Liver (tissue), 9 donors: ENCODE results near the gene PCDHGB1. TPM values are rescaled to one million over a fixed set of nuclear protein-coding genes. Genes with fewer than 3 reads are reported as not detected.

Source experiments
- DNase-seq: peaks from one replicate; pipeline ENCODE4 v3.0.0-alpha.2; 2017; ENCODE audit warnings: low spot score
- H3K27ac ChIP-seq, 2 donors: one replicate each; pipeline ENCODE4 v1.7.0; 2013; ENCODE audit warnings: inconsistent platforms in 2 of 2, low read length in 2 of 2, control low read depth in 1 of 2, low read depth in 1 of 2, mild to moderate bottlenecking in 1 of 2
- H3K27me3 ChIP-seq, 4 donors: one replicate each; pipeline versions ENCODE4 v1.6.1 to v1.7.0; 2013; ENCODE audit warnings: low read length in 3 of 4, inconsistent platforms in 1 of 4, mild to moderate bottlenecking in 1 of 4, moderate library complexity in 1 of 4; ENCODE audit not compliant: control insufficient read depth in 4 of 4, insufficient read depth in 4 of 4
- H3K36me3 ChIP-seq, 4 donors: one replicate each; pipeline versions ENCODE4 v1.6.1 to v1.7.0; 2013; ENCODE audit warnings: low read length in 3 of 4, mild to moderate bottlenecking in 3 of 4, low read depth in 1 of 4, moderate library complexity in 1 of 4; ENCODE audit not compliant: control insufficient read depth in 4 of 4, insufficient read depth in 3 of 4
- H3K4me1 ChIP-seq, 4 donors: one replicate each; pipeline versions ENCODE4 v1.6.1 to v1.7.0; 2013; ENCODE audit warnings: low read length in 3 of 4, mild to moderate bottlenecking in 3 of 4, moderate library complexity in 1 of 4; ENCODE audit not compliant: control insufficient read depth in 4 of 4, insufficient read depth in 4 of 4
- H3K4me3 ChIP-seq, 3 donors: one replicate each; pipeline versions ENCODE4 v1.6.1 to v1.7.0; 2013; ENCODE audit warnings: low read length in 3 of 3, control low read depth in 1 of 3, low read depth in 1 of 3, mild to moderate bottlenecking in 1 of 3
- H3K9ac ChIP-seq, 2 donors: one replicate each; pipeline ENCODE4 v1.7.0; 2013; ENCODE audit warnings: low read length in 2 of 2, mild to moderate bottlenecking in 2 of 2, moderate library complexity in 2 of 2, control low read depth in 1 of 2, low read depth in 1 of 2
- H3K9me3 ChIP-seq, 4 donors: one replicate each; pipeline versions ENCODE4 v1.6.1 to v1.7.0; 2013; ENCODE audit warnings: low read length in 3 of 4; ENCODE audit not compliant: control insufficient read depth in 4 of 4
- EGR1 ChIP-seq, 2 donors: IDR thresholded peaks; 2 replicates each; pipeline ENCODE4 v1.6.1; 2016 to 2018; ENCODE audit warnings: antibody characterized with exemption in 2 of 2, low read depth in 2 of 2
- FOXA1 ChIP-seq: IDR thresholded peaks from 2 replicates; pipeline ENCODE4 v1.6.1; 2016; ENCODE audit warnings: antibody characterized with exemption
- FOXA2 ChIP-seq: IDR thresholded peaks from 2 replicates; pipeline ENCODE4 v1.6.1; 2016; ENCODE audit warnings: antibody characterized with exemption
- GABPA ChIP-seq, 2 donors: IDR thresholded peaks in 1 of 2; conservative IDR thresholded peaks in 1 of 2; 2 replicates each; pipeline ENCODE4 v1.6.1; 2016; ENCODE audit warnings: antibody characterized with exemption in 2 of 2, mild to moderate bottlenecking in 1 of 2, moderate library complexity in 1 of 2
- HNF4A ChIP-seq, 2 donors: conservative IDR thresholded peaks; 2 replicates each; pipeline ENCODE4 v1.6.1; 2016; ENCODE audit warnings: antibody characterized with exemption in 2 of 2, mild to moderate bottlenecking in 2 of 2
- HNF4G ChIP-seq: IDR thresholded peaks from 2 replicates; pipeline ENCODE4 v1.6.1; 2016; ENCODE audit warnings: antibody characterized with exemption
- NR2F2 ChIP-seq: IDR thresholded peaks from 2 replicates; pipeline ENCODE4 v1.6.1; 2016; ENCODE audit warnings: antibody characterized with exemption
- RAD21 ChIP-seq, 2 donors: IDR thresholded peaks; 2 replicates each; pipeline ENCODE4 v1.6.1; 2016; ENCODE audit warnings: antibody characterized with exemption in 2 of 2, mild to moderate bottlenecking in 2 of 2
- RXRA ChIP-seq, 2 donors: IDR thresholded peaks; 2 replicates each; pipeline ENCODE4 v1.6.1; 2017 to 2018; ENCODE audit warnings: antibody characterized with exemption in 2 of 2, mild to moderate bottlenecking in 1 of 2
- SP1 ChIP-seq: IDR thresholded peaks from 2 replicates; pipeline ENCODE4 v1.6.1; 2018; ENCODE audit warnings: antibody characterized with exemption, mild to moderate bottlenecking
- YY1 ChIP-seq: IDR thresholded peaks from 2 replicates; pipeline ENCODE4 v1.6.1; 2016; ENCODE audit warnings: antibody characterized with exemption, mild to moderate bottlenecking
- WGBS: extraction: QIAGEN DNeasy Blood & Tissue Kit; methylation state at CpG from one replicate; pipeline ENCODE4 v1.1.7; 2013; 5-methylcytosine and 5-hydroxymethylcytosine counted together
- polyA plus RNA-seq, 2 donors: library from polyadenylated mRNA; stranded (reverse) in 1 of 2; unstranded in 1 of 2; fragments of 200-250 nt in 1 of 2; fragments of >200 nt in 1 of 2; fragmentation: Nextera tagmentation in 1 of 2; extraction: Ambion mirVana in 1 of 2; gene quantifications; one replicate each; pipeline versions ENCODE4 v1.2.1 to v1.2.3, GENCODE V29; 2013 to 2015
- total RNA-seq, 2 donors: library from RNA; depleted of rRNA; stranded (reverse); fragments of >200 nt; gene quantifications; one replicate each; pipeline ENCODE4 v1.2.3, GENCODE V29; 2014
- TF ChIP-seq, protein P1 (sequence below): IDR thresholded peaks from 2 replicates; pipeline ENCODE4 v1.6.1; 2016; ENCODE audit warnings: antibody characterized with exemption
- TF ChIP-seq, protein P2 (sequence below): IDR thresholded peaks from 2 replicates; pipeline ENCODE4 v1.6.1; 2016; ENCODE audit warnings: antibody characterized with exemption
- TF ChIP-seq, protein P3 (sequence below): IDR thresholded peaks from 2 replicates; pipeline ENCODE4 v1.6.1; 2016; ENCODE audit warnings: antibody characterized with exemption, mild to moderate bottlenecking
- donor health status: healthy.
- donor health status: healthy.
- donor health status: healthy.
- donor health status: healthy.
- donor health status: healthy.

Gene PCDHGB1
- total and polyA plus RNA-seq, 4 donors = 0.10 to 0.75 (median 0.13) TPM

DNA sequence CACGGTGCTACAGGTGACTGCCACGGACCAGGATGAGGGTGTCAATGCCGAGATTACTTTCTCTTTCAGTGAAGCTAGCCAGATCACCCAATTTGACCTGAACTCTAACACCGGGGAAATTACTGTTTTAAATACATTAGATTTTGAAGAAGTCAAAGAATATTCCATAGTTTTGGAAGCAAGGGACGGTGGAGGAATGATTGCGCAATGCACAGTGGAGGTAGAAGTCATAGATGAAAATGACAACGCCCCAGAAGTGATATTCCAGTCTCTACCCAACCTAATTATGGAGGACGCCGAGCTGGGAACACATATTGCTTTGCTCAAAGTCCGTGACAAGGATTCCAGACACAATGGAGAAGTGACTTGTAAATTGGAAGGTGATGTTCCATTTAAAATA is 38.8 kb downstream of the PCDHGB1 start:
- H3K9ac ChIP-seq = no peak overlapping the region
- H3K4me1 ChIP-seq = peaks cover 0 to 4% (median 0%) of the 10 kb centered on the region in 4 donors
- peaks cover 0 to 4% (median 0%) of the 10 kb centered on the region in 4 donors for H3K27me3 ChIP-seq
- no peak for DNase-seq
- H3K9me3 ChIP-seq = peaks cover 39 to 87% (median 42%) of the 10 kb centered on the region in 4 donors
- H3K4me3 ChIP-seq = peak overlapping the region; percentile 1 to 50 (median 48)
- H3K27ac ChIP-seq = no peak overlapping the region
- TF ChIP-seq FOXA1 (no peak), EGR1 (IDR thresholded peaks at IDR 0.05; ENCODE audit: low read depth in 2 of 2) (no peak), HNF4G (no peak), GABPA (IDR thresholded peaks at IDR 0.05 in 1 of 2, conservative IDR thresholded peaks at IDR 0.05 in 1 of 2) (no peak), SP1 (no peak)
- TF ChIP-seq, protein P1, sequence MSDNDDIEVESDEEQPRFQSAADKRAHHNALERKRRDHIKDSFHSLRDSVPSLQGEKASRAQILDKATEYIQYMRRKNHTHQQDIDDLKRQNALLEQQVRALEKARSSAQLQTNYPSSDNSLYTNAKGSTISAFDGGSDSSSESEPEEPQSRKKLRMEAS = no peak
- TF ChIP-seq, protein P2, sequence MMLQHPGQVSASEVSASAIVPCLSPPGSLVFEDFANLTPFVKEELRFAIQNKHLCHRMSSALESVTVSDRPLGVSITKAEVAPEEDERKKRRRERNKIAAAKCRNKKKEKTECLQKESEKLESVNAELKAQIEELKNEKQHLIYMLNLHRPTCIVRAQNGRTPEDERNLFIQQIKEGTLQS = no peak
- 42% methylated on average over 10 of the region's 10 CpGs for WGBS
- H3K36me3 ChIP-seq = peaks cover 0 to 6% (median 0%) of the 10 kb centered on the region in 4 donors

DNA sequence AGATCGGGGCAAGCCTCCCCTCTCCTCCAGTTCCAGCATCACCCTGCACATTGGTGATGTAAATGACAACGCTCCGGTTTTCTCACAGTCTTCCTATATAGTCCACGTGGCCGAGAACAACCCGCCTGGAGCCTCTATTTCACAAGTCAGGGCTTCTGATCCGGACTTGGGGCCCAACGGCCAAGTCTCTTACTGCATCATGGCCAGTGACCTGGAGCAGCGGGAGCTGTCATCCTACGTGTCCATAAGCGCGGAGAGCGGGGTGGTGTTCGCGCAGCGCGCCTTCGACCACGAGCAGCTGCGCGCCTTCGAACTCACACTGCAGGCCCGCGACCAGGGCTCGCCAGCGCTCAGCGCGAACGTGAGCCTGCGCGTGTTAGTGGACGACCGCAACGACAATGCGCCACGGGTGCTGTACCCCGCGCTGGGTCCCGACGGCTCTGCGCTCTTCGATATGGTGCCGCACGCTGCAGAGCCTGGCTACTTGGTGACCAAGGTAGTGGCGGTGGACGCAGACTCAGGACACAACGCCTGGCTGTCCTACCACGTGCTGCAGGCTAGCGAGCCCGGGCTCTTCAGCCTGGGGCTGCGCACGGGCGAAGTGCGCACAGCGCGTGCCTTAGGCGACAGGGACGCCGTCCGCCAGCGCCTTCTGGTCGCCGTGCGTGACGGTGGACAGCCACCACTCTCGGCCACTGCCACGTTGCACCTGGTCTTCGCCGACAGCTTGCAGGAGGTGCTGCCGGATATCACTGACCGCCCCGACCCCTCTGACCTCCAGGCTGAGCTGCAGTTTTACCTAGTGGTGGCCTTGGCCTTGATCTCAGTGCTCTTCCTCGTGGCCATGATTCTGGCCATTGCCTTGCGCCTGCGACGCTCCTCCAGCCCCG is 39.5 kb downstream of the PCDHGB1 start:
- H3K9me3 ChIP-seq = peaks cover 40 to 85% (median 41%) of the 10 kb centered on the region in 4 donors
- peaks cover 0 to 4% (median 0%) of the 10 kb centered on the region in 4 donors for H3K4me1 ChIP-seq
- H3K36me3 ChIP-seq = peaks cover 0 to 6% (median 0%) of the 10 kb centered on the region in 4 donors
- no peak overlapping the region for H3K27ac ChIP-seq
- DNase-seq = no peak
- no peak for TF ChIP-seq HNF4A (conservative IDR thresholded peaks at IDR 0.05)
- TF ChIP-seq, protein P3, sequence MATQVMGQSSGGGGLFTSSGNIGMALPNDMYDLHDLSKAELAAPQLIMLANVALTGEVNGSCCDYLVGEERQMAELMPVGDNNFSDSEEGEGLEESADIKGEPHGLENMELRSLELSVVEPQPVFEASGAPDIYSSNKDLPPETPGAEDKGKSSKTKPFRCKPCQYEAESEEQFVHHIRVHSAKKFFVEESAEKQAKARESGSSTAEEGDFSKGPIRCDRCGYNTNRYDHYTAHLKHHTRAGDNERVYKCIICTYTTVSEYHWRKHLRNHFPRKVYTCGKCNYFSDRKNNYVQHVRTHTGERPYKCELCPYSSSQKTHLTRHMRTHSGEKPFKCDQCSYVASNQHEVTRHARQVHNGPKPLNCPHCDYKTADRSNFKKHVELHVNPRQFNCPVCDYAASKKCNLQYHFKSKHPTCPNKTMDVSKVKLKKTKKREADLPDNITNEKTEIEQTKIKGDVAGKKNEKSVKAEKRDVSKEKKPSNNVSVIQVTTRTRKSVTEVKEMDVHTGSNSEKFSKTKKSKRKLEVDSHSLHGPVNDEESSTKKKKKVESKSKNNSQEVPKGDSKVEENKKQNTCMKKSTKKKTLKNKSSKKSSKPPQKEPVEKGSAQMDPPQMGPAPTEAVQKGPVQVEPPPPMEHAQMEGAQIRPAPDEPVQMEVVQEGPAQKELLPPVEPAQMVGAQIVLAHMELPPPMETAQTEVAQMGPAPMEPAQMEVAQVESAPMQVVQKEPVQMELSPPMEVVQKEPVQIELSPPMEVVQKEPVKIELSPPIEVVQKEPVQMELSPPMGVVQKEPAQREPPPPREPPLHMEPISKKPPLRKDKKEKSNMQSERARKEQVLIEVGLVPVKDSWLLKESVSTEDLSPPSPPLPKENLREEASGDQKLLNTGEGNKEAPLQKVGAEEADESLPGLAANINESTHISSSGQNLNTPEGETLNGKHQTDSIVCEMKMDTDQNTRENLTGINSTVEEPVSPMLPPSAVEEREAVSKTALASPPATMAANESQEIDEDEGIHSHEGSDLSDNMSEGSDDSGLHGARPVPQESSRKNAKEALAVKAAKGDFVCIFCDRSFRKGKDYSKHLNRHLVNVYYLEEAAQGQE = no peak
- TF ChIP-seq EGR1 (IDR thresholded peaks at IDR 0.05; ENCODE audit: low read depth in 2 of 2) = no peak
- no peak for TF ChIP-seq FOXA1
- no peak for TF ChIP-seq GABPA (IDR thresholded peaks at IDR 0.05 in 1 of 2, conservative IDR thresholded peaks at IDR 0.05 in 1 of 2)
- TF ChIP-seq, protein P1 = no peak
- no peak for TF ChIP-seq FOXA2
- TF ChIP-seq RXRA (IDR thresholded peaks at IDR 0.05) = no peak
- no peak for TF ChIP-seq RAD21 (IDR thresholded peaks at IDR 0.05)
- TF ChIP-seq, protein P2 = no peak
- no peak for TF ChIP-seq NR2F2
- no peak for TF ChIP-seq YY1
- H3K9ac ChIP-seq = no peak overlapping the region
- WGBS = 36% methylated on average over 77 of the region's 77 CpGs
- peaks cover 0 to 4% (median 0%) of the 10 kb centered on the region in 4 donors for H3K27me3 ChIP-seq
- peak overlapping the region in 2 of 3 donors; percentile 42 to 44 for H3K4me3 ChIP-seq
